NCI-H2029 (cell line): Measurements from ENCODE around the gene CHST15.

Experiments used
- DNase-seq: peaks from one replicate; lab custom pipeline; 2025; lab: John Stamatoyannopoulos, UW

CHST15 gene, protein sequence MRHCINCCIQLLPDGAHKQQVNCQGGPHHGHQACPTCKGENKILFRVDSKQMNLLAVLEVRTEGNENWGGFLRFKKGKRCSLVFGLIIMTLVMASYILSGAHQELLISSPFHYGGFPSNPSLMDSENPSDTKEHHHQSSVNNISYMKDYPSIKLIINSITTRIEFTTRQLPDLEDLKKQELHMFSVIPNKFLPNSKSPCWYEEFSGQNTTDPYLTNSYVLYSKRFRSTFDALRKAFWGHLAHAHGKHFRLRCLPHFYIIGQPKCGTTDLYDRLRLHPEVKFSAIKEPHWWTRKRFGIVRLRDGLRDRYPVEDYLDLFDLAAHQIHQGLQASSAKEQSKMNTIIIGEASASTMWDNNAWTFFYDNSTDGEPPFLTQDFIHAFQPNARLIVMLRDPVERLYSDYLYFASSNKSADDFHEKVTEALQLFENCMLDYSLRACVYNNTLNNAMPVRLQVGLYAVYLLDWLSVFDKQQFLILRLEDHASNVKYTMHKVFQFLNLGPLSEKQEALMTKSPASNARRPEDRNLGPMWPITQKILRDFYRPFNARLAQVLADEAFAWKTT

GRCh38 chr10:124092860-124093773, at the start of gene CHST15:
Gene CHST15 (minus strand): TSS chr10:124093598. CDS start chr10:124046212, 47,386 bp downstream.
- DNase-seq: no peak

- DNase-seq: no peak
Observed at GRCh38 chr10:124142960-124143359, 49.6 kb upstream of the CHST15 start.

- no peak for DNase-seq
Observed at GRCh38 chr10:124142006-124142739, 48.8 kb upstream of the CHST15 start.

DNA sequence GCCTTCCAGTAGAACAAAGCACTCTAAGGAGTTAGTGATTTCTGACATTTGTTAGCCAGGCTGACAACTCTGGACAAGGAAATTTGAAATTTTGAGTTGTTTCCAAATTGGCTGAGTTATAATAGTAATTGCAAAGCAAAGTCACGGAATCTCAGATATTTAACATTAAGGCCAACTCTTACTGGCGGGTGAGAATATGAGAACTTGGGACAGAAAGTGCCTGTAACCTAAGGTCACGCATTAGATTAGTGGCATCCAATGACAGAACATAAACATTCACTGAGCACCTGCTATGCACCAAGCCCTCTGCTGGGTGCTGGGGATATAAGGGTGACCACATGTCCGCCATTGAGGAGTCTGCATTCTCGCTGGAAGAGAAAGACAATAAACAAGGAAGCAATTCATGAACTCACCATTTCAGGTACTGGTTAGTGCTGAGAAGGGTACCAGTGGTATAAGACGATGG, 45.5 kb upstream of the CHST15 start:
- DNase-seq: no peak

GRCh38 chr10:124138195-124138882, 44.9 kb upstream of the CHST15 start:
- DNase-seq: no peak

DNA sequence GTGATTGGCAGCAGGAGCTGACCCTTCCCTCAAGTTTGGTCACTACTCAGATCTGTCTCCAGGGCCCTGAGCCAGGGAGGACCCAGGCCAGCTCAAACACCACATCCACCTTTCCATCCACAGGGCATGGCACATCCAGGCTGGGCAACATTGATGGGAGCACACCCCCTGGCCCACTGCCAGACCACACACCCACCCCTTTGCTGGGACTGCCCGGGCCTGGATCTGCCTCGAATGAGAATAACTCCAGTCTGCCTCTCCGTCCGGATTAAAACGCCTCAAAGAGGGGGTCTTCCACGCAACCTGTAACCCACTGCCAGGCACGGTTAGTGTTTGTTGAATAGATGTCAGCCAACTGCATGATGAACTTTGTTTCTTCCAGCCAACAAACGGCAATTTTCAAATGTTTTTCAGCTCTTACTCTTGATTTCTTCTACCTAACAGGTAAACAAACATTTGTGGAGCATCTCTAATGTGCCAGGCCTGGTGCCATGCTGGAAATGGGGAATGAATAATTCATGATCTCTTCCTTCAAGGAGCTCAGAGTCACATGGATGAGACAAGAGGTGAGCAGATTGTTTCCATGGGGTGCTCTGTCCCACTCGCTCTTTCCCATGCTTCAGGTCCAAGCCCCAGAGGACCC, 41.0 kb upstream of the CHST15 start:
- DNase-seq: no peak

DNA sequence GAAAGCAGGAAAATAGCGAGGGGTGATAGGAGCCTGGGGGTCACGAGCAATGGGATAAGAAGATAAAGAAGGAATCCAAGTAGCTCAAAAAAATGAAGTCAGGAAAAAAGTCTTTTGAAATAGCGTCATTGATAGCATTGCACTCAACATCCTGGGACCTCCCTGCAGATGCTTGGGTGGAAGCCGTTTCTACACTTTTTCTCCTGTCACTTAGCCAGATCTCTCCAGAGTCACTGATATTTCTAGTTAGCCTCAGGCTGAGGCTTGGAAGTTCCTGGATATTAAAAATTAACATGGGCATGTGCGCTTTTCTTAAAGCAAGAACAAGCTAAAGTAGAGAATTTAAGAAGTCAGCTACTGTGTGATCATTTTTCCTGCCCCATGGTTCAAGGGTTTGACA, 39.5 kb upstream of the CHST15 start:
- no peak for DNase-seq

DNA sequence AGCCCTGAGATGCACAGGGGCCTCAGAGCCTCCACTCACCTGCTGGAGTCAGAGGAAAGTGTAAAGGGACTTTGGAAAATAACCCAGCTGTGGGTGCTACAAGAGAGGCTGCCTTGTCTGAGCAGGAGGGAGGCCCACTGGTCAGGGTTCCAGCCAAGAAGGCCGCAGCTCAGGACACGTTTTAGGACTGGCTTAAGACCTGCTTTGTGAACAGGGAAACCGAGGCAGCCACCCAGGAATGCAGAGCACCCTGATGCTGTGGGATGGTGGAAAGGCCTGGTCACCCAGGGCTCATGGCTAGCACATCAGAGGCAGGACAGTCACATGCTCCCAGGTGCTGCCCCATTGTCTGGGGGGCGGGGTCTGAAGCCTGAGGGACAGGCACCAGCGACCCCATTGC, 38.9 kb upstream of the CHST15 start:
- DNase-seq: no peak

DNA sequence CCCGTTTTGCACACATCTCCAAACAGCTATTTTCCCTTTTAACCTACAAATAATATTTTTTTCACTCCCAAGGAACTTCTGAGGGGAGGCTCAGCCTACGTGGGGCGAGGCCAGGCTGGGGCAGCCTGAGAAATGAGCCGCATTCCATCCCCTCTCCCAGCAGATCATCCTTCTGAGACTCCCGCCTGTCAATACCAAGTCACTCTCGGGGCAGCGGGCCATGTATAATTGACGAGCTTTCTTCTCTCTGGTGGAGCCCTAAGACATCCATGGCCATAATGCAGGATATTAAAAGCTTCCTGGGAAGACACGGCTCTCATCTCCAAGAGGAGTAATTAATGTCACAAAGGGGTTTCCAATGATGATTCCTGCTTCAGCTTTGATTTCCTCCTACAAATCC, 37.8 kb upstream of the CHST15 start:
- DNase-seq: no peak

DNA sequence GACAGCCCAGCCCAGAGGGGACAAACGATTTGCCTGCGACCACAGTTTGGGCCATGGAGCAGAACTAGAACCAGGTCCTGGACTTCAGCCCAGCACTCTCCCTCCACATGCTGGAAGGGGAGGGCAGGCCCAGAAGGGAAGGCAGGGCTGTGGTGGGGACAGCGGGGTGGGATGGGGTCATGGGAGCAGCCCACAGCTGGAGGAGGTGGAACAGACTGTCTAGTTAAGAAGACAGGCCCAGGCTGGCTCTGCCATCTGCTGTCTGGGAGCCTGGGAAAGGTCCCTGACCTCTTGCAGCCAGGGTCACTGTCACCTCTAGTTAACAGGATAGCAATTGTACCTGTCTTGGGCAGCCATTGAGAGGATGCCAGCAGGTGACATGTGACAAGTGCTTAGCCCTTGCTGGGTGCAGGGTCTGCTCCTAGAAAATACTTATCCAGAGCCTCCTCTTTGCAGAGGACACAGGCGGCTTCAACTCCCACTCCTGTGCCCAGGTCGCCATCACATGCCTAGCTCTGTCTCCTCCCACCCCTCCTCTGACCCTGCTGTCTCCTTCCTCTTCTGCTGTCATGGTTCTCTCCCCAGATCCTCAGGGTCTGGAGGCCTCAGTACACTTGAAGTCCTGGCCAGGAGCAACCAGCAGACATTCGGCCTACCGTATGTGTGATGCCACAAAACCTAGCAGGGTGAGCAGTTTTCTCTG, 37.0 kb upstream of the CHST15 start:
- no peak for DNase-seq

- no peak for DNase-seq
Observed at GRCh38 chr10:124129471-124129870, 36.1 kb upstream of the CHST15 start.

DNA sequence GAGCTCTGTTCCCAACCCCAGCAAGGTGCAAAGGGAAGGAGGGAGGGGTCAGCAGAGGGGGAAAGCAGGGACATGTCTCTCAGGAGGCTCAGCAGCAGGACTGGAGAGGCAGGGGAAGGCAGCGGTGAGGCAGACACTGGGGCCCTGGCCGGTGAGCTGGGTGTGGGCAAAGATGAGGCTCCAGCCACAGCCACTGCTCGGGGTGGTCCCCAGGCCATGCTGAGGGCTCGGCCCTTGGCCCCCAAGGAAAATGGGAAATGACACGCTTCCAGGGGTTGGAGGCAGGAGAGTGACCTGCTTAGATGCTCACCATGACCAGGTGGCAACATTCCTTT, 35.4 kb upstream of the CHST15 start:
- DNase-seq: no peak

- no peak for DNase-seq
Observed at GRCh38 chr10:124127965-124128810, 34.8 kb upstream of the CHST15 start.

DNA sequence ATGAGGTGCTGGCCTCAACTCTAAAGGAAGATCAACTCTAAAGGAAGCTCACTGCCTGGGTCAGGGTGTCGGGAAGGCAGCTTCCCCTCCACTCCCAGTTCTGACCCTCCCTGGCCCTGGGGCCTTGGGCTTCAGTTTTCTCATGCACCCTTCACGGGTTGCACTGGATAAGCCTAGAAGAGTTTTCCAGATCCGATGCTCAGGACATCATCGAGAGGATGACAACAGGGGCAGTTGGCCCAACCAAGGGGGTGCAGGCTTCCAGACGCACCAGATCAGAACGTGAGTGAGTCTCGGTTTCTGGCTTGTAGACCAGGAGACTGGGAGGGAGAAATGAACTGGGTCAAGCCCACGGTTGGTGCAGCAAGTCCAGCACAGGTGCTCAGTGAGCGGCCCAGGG, 34.2 kb upstream of the CHST15 start:
- DNase-seq: no peak

DNA sequence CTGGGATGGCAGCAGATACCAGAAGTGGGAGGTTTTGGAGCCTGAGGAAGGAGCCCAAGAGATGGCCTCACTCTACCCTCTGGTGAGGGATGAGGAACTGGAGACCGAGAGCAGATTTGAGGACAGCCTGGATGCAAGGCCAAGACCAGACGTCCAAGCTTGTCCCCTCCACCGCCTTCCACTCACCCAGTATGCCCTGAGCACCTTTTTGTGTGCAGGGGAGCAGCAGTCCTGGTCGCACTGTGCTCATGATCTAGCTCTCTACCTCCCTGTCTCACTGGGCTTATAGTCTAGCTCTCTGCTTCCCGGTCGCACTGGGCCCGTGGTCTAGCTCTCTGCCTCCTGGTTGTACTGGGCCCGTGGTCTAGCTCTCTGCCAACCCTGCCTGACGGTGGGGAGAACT, 33.6 kb upstream of the CHST15 start:
- no peak for DNase-seq

DNA sequence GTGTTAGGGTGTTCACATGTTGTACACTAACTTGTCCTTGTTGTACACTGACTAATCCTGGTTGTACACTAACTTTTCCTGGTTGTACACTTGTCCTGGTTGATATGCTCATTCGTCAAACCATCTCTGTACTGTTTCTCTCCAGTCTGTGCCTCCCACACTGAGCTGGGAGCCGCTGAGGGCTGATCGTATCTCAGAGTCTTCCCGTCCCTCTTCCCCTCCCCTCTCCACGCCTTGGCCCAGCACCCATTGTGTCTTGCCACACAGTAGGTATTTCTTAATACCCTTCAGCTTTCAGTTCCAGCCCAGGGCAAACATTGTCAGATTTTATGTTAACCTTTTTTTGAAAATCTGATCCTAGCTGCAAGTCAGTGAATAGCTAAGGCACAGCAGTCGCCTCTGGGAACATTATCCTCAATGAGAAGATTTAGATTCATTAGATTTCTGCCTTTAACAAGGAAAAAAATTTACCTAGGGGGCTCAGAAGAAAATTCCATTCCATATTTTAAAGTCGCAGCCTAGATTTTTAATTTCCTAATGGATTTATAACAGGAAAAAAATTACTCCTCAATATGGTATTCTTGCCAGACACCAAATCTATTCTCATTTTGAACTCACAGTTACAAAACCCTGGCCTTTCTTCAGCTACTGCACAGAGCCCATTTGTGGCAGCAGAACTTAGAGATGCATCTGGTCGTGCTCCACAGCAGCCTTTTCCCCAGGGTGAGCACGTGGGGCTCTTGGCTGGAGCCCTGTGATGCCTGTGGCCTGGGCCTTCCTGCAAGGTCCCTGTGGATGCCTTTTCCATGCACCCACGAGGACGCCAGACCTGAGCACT, 33.0 kb upstream of the CHST15 start:
- no peak for DNase-seq

- no peak for DNase-seq
Observed at GRCh38 chr10:124125305-124126116, 32.1 kb upstream of the CHST15 start.

DNA sequence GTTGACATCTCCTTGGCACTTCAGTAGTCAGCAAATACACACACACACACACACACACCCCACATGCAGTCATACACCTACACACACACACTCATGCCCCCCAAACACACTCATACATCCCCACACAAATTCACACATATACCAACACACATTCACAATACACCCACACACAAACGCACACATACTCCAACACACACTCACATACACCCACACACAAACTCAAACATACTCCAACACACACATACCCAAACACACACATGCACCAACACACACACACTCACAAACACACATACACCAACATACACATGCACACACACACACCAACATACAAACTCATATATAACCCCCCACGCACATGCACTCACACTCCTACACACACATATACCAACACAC, 31.4 kb upstream of the CHST15 start:
- DNase-seq: no peak
